WTC11 (cell line): ENCODE measurements around the gene ANKRD11.

ENCODE experiments used
- ATF2 ChIP-seq: sonication (generic); formaldehyde crosslinking; IDR thresholded peaks from 2 replicates; pipeline ENCODE4 v1.8.1; 2022; ENCODE audit warnings: low read depth, missing genetic modification reagents, borderline replicate concordance
- CREM ChIP-seq: sonication (generic); formaldehyde crosslinking; IDR thresholded peaks from 2 replicates; pipeline ENCODE4 v1.8.1; 2022; ENCODE audit warnings: mild to moderate bottlenecking, missing genetic modification reagents, moderate library complexity
- CTCF ChIP-seq: fragments of 200-600 bp; IDR thresholded peaks from 2 replicates; pipeline ENCODE4 v1.8.0; 2022; ENCODE audit warnings: antibody characterized with exemption
- E2F4 ChIP-seq: sonication (generic); formaldehyde crosslinking; IDR thresholded peaks from 2 replicates; pipeline ENCODE4 v1.8.1; 2022; ENCODE audit warnings: low read depth, mild to moderate bottlenecking, moderate library complexity, missing genetic modification reagents, borderline replicate concordance
- E2F5 ChIP-seq: sonication (generic); formaldehyde crosslinking; IDR thresholded peaks from 2 replicates; pipeline ENCODE4 v1.8.1; 2022; ENCODE audit warnings: mild to moderate bottlenecking, moderate library complexity, missing genetic modification reagents
- ETV6 ChIP-seq: sonication (generic); formaldehyde crosslinking; IDR thresholded peaks from 2 replicates; pipeline ENCODE4 v1.8.1; 2022; ENCODE audit warnings: mild to moderate bottlenecking, missing genetic modification reagents
- JUN ChIP-seq: sonication (generic); formaldehyde crosslinking; IDR thresholded peaks from 2 replicates; pipeline ENCODE4 v1.8.0; 2023; ENCODE audit warnings: mild to moderate bottlenecking, missing genetic modification reagents
- MAX ChIP-seq: sonication (generic); formaldehyde crosslinking; IDR thresholded peaks from 2 replicates; pipeline ENCODE4 v1.8.0; 2022; ENCODE audit warnings: mild to moderate bottlenecking, missing genetic modification reagents
- OVOL2 ChIP-seq: fragments of 250-450 bp; sonication (Bioruptor Pico); IDR thresholded peaks from 2 replicates; pipeline ENCODE4 v1.9.0; 2021; ENCODE audit warnings: mild to moderate bottlenecking, borderline replicate concordance
- PREB ChIP-seq: sonication (generic); formaldehyde crosslinking; IDR thresholded peaks from 2 replicates; pipeline ENCODE4 v1.8.1; 2022; ENCODE audit warnings: mild to moderate bottlenecking, missing genetic modification reagents, moderate library complexity, borderline replicate concordance
- RORB ChIP-seq: fragments of 250-450 bp; sonication (Bioruptor Pico); IDR thresholded peaks from 2 replicates; pipeline ENCODE4 v1.9.0; 2021; ENCODE audit warnings: mild to moderate bottlenecking
- STAT6 ChIP-seq: sonication (generic); formaldehyde crosslinking; conservative IDR thresholded peaks from 2 replicates; pipeline ENCODE4 v1.8.1; 2023; ENCODE audit warnings: mild to moderate bottlenecking, low read depth, missing genetic modification reagents, moderate library complexity
- TEAD1 ChIP-seq: sonication (generic); formaldehyde crosslinking; IDR thresholded peaks from 2 replicates; pipeline ENCODE4 v1.8.0; 2022; ENCODE audit warnings: mild to moderate bottlenecking, missing genetic modification reagents
- ZNF138 ChIP-seq: sonication (generic); formaldehyde crosslinking; conservative IDR thresholded peaks from 2 replicates; pipeline ENCODE4 v1.8.1; 2022; ENCODE audit warnings: mild to moderate bottlenecking, moderate library complexity, missing genetic modification reagents

GRCh38 chr16:89450537-89450936 is 39.8 kb downstream of the ANKRD11 start:
- TF ChIP-seq CTCF (no peak), CREM (no peak), OVOL2 (CRISPR knock-in tag) (no peak), ETV6 (CRISPR knock-in tag) (no peak), ZNF138 (CRISPR knock-in tag) (no peak), STAT6 (CRISPR knock-in tag) (no peak), TEAD1 (CRISPR knock-in tag) (no peak), JUN (no peak), ATF2 (CRISPR knock-in tag) (no peak), E2F5 (CRISPR knock-in tag) (no peak), PREB (CRISPR knock-in tag) (no peak), RORB (CRISPR knock-in tag) (no peak), E2F4 (no peak), MAX (CRISPR knock-in tag) (no peak)
